ENCODE data around the gene DENND11. TPM values are rescaled to one million over a fixed set of nuclear protein-coding genes. Genes with fewer than 3 reads are reported as not detected.

The DENND11 gene
- total RNA-seq, 1 donor from 2014 or later = 40.2 TPM

GRCh38 chr7:141663081-141663849 lies 38.7 kb downstream of the DENND11 start:
- H3K27ac ChIP-seq = peak overlapping the region; percentile 3
- H3K4me1 ChIP-seq = peaks cover 14% of the 10 kb centered on the region
- intact Hi-C loops (cut with DNase I) = no loop called here
- no peak for DNase-seq
- no peaks in the 10 kb centered on the region for H3K27me3 ChIP-seq
- H3K36me3 ChIP-seq = peaks cover 72% of the 10 kb centered on the region
- H3K4me3 ChIP-seq = no peak overlapping the region
- H3K9me3 ChIP-seq = no peaks in the 10 kb centered on the region
- ATAC-seq = peak; percentile 54
- TF ChIP-seq, protein P1, sequence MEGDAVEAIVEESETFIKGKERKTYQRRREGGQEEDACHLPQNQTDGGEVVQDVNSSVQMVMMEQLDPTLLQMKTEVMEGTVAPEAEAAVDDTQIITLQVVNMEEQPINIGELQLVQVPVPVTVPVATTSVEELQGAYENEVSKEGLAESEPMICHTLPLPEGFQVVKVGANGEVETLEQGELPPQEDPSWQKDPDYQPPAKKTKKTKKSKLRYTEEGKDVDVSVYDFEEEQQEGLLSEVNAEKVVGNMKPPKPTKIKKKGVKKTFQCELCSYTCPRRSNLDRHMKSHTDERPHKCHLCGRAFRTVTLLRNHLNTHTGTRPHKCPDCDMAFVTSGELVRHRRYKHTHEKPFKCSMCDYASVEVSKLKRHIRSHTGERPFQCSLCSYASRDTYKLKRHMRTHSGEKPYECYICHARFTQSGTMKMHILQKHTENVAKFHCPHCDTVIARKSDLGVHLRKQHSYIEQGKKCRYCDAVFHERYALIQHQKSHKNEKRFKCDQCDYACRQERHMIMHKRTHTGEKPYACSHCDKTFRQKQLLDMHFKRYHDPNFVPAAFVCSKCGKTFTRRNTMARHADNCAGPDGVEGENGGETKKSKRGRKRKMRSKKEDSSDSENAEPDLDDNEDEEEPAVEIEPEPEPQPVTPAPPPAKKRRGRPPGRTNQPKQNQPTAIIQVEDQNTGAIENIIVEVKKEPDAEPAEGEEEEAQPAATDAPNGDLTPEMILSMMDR (IDR thresholded peaks at IDR 0.05) = no peak

DNA sequence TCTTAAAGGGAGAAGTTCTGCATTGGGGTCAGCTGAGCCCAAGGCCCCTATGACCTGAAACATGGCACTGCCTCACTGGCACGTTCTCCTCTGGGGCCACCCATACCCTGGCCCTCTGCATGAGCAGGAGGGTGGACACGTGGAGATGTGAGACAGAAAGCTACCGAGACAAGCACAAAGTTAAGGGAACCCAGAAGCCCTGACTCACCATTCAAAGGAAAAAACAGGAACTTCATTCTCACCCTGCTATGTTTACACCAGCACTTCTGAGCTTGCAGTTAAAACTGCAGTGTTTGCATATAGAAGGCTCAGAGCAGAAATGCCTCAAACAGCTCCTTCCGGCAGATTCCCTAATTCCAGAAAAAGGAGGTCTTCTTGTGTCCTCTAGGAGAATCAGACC lies 41.7 kb downstream of the DENND11 start:
- Histone ChIP-seq H3K9me3 (no peaks in the 10 kb centered on the region), H3K4me1 (peaks cover 14% of the 10 kb centered on the region), H3K27ac (no peak overlapping the region), H3K36me3 (peaks cover 67% of the 10 kb centered on the region), H3K4me3 (no peak overlapping the region), H3K27me3 (no peaks in the 10 kb centered on the region)
- peak; percentile 86 for ATAC-seq
- intact Hi-C loops (cut with DNase I) = no loop called here
- DNase-seq = no peak
- TF ChIP-seq, protein P1 (IDR thresholded peaks at IDR 0.05) = no peak

DNA sequence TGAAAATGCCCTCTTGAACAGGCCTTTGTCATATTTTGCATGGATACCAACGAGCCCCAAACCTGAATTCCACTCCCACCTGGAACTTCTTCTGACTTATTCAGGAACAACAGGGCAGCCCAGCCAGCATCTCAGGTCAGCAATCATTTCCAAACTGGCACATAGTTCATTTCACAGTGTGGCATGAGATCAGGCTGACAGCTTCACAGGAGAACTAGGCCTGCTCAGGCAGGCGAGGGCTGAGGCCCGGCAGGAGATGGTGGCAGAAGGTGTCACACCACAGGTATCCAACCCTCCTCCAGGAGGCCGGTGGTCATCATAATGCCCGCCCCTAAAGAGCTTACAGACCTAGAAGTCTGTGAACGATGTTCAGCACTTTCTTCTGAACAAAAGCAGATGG lies 42.5 kb downstream of the DENND11 start:
- TF ChIP-seq, protein P1 (IDR thresholded peaks at IDR 0.05) = no peak
- Histone ChIP-seq H3K27ac (no peak overlapping the region), H3K4me3 (no peak overlapping the region), H3K9me3 (no peaks in the 10 kb centered on the region), H3K4me1 (peaks cover 14% of the 10 kb centered on the region), H3K27me3 (no peaks in the 10 kb centered on the region), H3K36me3 (peaks cover 59% of the 10 kb centered on the region)
- DNase-seq (no peak), ATAC-seq (no peak)
- intact Hi-C loops (cut with DNase I) = no loop called here

- Histone ChIP-seq H3K9me3 (no peaks in the 10 kb centered on the region), H3K4me3 (no peak overlapping the region), H3K4me1 (no peaks in the 10 kb centered on the region), H3K36me3 (peaks cover 43% of the 10 kb centered on the region), H3K27me3 (no peaks in the 10 kb centered on the region), H3K27ac (no peak overlapping the region)
- TF ChIP-seq, protein P1 (IDR thresholded peaks at IDR 0.05) = peak; percentile 72
- DNase-seq = no peak
- intact Hi-C loops (cut with DNase I) = no loop called here
- ATAC-seq = peak; percentile 95
Observed at GRCh38 chr7:141654551-141654950, 47.4 kb downstream of the DENND11 start.

GRCh38 chr7:141652691-141653090 lies 49.3 kb downstream of the DENND11 start:
- H3K4me3 ChIP-seq = no peak overlapping the region
- intact Hi-C loops (cut with DNase I) = no loop called here
- H3K9me3 ChIP-seq = no peaks in the 10 kb centered on the region
- H3K4me1 ChIP-seq = no peaks in the 10 kb centered on the region
- TF ChIP-seq, protein P1 (IDR thresholded peaks at IDR 0.05) = no peak
- DNase-seq (no peak), ATAC-seq (no peak)
- no peaks in the 10 kb centered on the region for H3K27me3 ChIP-seq
- no peak overlapping the region for H3K27ac ChIP-seq
- H3K36me3 ChIP-seq = peaks cover 26% of the 10 kb centered on the region

Other genes with a start within 250 kb of the DENND11 start
- gene AGK, start 150.8 kb downstream of the DENND11 start, total RNA-seq = 17.5 TPM
- not detected for gene WEE2, start 6.2 kb upstream of the DENND11 start, total RNA-seq
- gene SSBP1, start 36.2 kb upstream of the DENND11 start, total RNA-seq = 64.9 TPM
- 1.6 TPM for gene TAS2R3, start 61.9 kb upstream of the DENND11 start, total RNA-seq
- gene TAS2R4, start 74.5 kb upstream of the DENND11 start, total RNA-seq = 2.2 TPM
- gene TAS2R5, start 88.1 kb upstream of the DENND11 start, total RNA-seq = 2.2 TPM
- gene PRSS37, start 139.3 kb upstream of the DENND11 start, total RNA-seq = not detected
- 0.20 TPM for gene OR9A4, start 214.2 kb upstream of the DENND11 start, total RNA-seq
- gene CLEC5A, start 244.8 kb upstream of the DENND11 start, total RNA-seq = 10.6 TPM